Endothelial cell of umbilical vein (primary cell): ENCODE results near the gene RGS9. TPM values are rescaled to one million over a fixed set of nuclear protein-coding genes. Genes with fewer than 3 reads are reported as not detected.
"Not testable (repeated sequence)": the region's sequence is repeated elsewhere in the genome, so short reads cannot be mapped to it uniquely, and the experiment has no call there.

Experiments
- BruUV-seq: library from RNA; stranded (reverse); fragments of 400-500 nt; replicated peaks from 2 replicates; lab custom pipeline; 2021; lab: Mats Ljungman, UMichigan
- CTCF ChIA-PET: fragments of 300-600, 350-600 bp; sonication (Branson Sonifier 250); formaldehyde crosslinking; loops from one replicate; lab custom pipeline; 2021; ENCODE audit warnings: antibody characterized with exemption, inconsistent platforms; lab: Charles Lee
- POLR2A ChIA-PET: fragments of 300-600, 350-600 bp; sonication (Branson Sonifier 250); formaldehyde crosslinking; loops from one replicate; lab custom pipeline; 2021; ENCODE audit warnings: antibody characterized with exemption, inconsistent platforms; lab: Charles Lee
- DNase-seq: peaks from one replicate; pipeline ENCODE4 v3.0.0-alpha.2; 2011; ENCODE audit warnings: low read depth, low spot score
- FAIRE-seq: peaks from 2 replicates; lab custom pipeline; 2011; peaks lifted over from hg19 to GRCh38; lab: Jason Lieb, UNC
- H2AFZ ChIP-seq: 2 replicates; pipeline ENCODE4 v1.6.0; 2012; ENCODE audit warnings: low read depth, low read length, control low read depth, inconsistent platforms
- H3K27ac ChIP-seq: 2 replicates; pipeline ENCODE4 v1.5.1; 2011; ENCODE audit warnings: low read depth, mild to moderate bottlenecking, control low read depth, low read length, moderate library complexity; ENCODE audit not compliant: insufficient read depth
- H3K27me3 ChIP-seq, 2 experiments: 2 replicates each; pipeline versions ENCODE4 v1.6.0 to v1.6.1; 2011; ENCODE audit warnings: low read length in 2 of 2, mixed read lengths in 1 of 2; ENCODE audit not compliant: control insufficient read depth in 2 of 2, insufficient read depth in 2 of 2
- H3K36me3 ChIP-seq, 2 experiments: 2 replicates in 1 of 2; 3 replicates in 1 of 2; pipeline ENCODE4 v1.5.1; 2011; ENCODE audit warnings: low read length in 2 of 2, mild to moderate bottlenecking in 1 of 2, moderate library complexity in 1 of 2; ENCODE audit not compliant: control insufficient read depth in 2 of 2, insufficient read depth in 2 of 2; ENCODE audit errors: extremely low read depth in 1 of 2
- H3K4me1 ChIP-seq: 3 replicates; pipeline ENCODE4 v1.5.1; 2011; ENCODE audit warnings: mild to moderate bottlenecking, low read length; ENCODE audit not compliant: control insufficient read depth, insufficient read depth; ENCODE audit errors: extremely low read depth
- H3K4me2 ChIP-seq: 2 replicates; pipeline ENCODE4 v1.6.1; 2011; ENCODE audit warnings: low read length, control low read depth, mixed read lengths; ENCODE audit not compliant: insufficient read depth
- H3K4me3 ChIP-seq, 3 experiments: fragments of 200-600 bp in 1 of 3; sonication (generic), shearing (Covaris generic) in 1 of 3; replicated peaks in 1 of 3; 2 replicates each; pipeline ENCODE4 v1.5.1; 2011 to 2016; ENCODE audit warnings: control low read depth in 3 of 3, low read length in 3 of 3, mild to moderate bottlenecking in 2 of 3, inconsistent platforms in 1 of 3, low read depth in 1 of 3, moderate library complexity in 1 of 3; ENCODE audit not compliant: insufficient read depth in 1 of 3
- H3K79me2 ChIP-seq: 2 replicates; pipeline ENCODE4 v1.6.0; 2012; ENCODE audit warnings: low read length, inconsistent platforms; ENCODE audit not compliant: control insufficient read depth, insufficient read depth
- H3K9ac ChIP-seq: replicated peaks from 2 replicates; pipeline ENCODE3; 2011; ENCODE audit warnings: low read length, control low read depth; ENCODE audit not compliant: insufficient read depth; ENCODE audit errors: extremely low read depth
- H3K9me1 ChIP-seq: replicated peaks from 3 replicates; pipeline ENCODE4 v1.6.0; 2011; ENCODE audit warnings: mild to moderate bottlenecking, low read length; ENCODE audit not compliant: control insufficient read depth, insufficient read depth; ENCODE audit errors: extremely low read depth
- H3K9me3 ChIP-seq: replicated peaks from 2 replicates; pipeline ENCODE4 v1.5.1; 2012; ENCODE audit warnings: low read length, inconsistent platforms; ENCODE audit not compliant: control insufficient read depth, insufficient read depth
- H4K20me1 ChIP-seq: replicated peaks from 2 replicates; pipeline ENCODE3; 2011; ENCODE audit warnings: mild to moderate bottlenecking, low read length; ENCODE audit not compliant: control insufficient read depth, insufficient read depth; ENCODE audit errors: extremely low read depth
- dilution Hi-C: fragments of 300-500 bp; cut with MboI; formaldehyde crosslinking; loops from one replicate; pipeline ENCODE4 v1.15.0; 2019; ENCODE audit warnings: low sequenced_read_pairs; ENCODE audit not compliant: extremely low pct_ligation_motif_present
- intact Hi-C: fragments of 100-400 bp; cut with micrococcal nuclease; formaldehyde crosslinking; loops from one replicate; pipeline ENCODE4 v1.10.0; 2022
- polyA plus RNA-seq, 4 experiments: library from polyadenylated mRNA; depleted of rRNA in 3 of 4; stranded (reverse) in 3 of 4; unstranded in 1 of 4; fragments of >200 nt; gene quantifications; 2 replicates each; pipeline versions ENCODE4 v1.2.1 to v1.2.3, GENCODE V29; 2011 to 2012; ENCODE audit warnings: missing spikeins in 1 of 4
- total RNA-seq: library from RNA; stranded (reverse); gene quantifications from 2 replicates; pipeline ENCODE4 v1.2.3, GENCODE V29; 2021

RGS9 gene
- total and polyA plus RNA-seq, 2 donors (not counting 3 experiments of a cell fraction or from before 2014, with no cell fraction given) = 0.61 to 1.4 TPM

GRCh38 chr17:65180276-65180675 is 43.1 kb downstream of the RGS9 start:
- BruUV-seq, POLR2A ChIA-PET, H3K9me1 ChIP-seq, H2AFZ ChIP-seq, H3K27ac ChIP-seq, intact Hi-C loops, H3K79me2 ChIP-seq, DNase-seq, H3K4me3 ChIP-seq, H4K20me1 ChIP-seq, H3K4me2 ChIP-seq, H3K9ac ChIP-seq, dilution Hi-C loops, H3K36me3 ChIP-seq, H3K27me3 ChIP-seq, H3K9me3 ChIP-seq, FAIRE-seq: not testable (repeated sequence)
- H3K4me1 ChIP-seq = peaks cover 36% of the 10 kb centered on the region
- CTCF ChIA-PET = interaction anchor here (3.5 kb wide), 1 partner anchor 43 kb away, joined by 16 read pairs; the partner anchor contains the start of gene RGS9

GRCh38 chr17:65180752-65181236 is 43.6 kb downstream of the RGS9 start:
- DNase-seq, POLR2A ChIA-PET, H3K79me2 ChIP-seq, H2AFZ ChIP-seq, H3K4me3 ChIP-seq, H4K20me1 ChIP-seq, FAIRE-seq, H3K9me1 ChIP-seq, H3K27ac ChIP-seq, H3K27me3 ChIP-seq, intact Hi-C loops, H3K36me3 ChIP-seq, H3K9me3 ChIP-seq, H3K4me2 ChIP-seq, H3K9ac ChIP-seq, dilution Hi-C loops, BruUV-seq: not testable (repeated sequence)
- CTCF ChIA-PET = interaction anchor here (3.5 kb wide), 1 partner anchor 44 kb away, joined by 16 read pairs; the partner anchor contains the start of gene RGS9
- peaks cover 36% of the 10 kb centered on the region for H3K4me1 ChIP-seq
